H1 (cell line): ENCODE results near the gene SPRR3. TPM values are rescaled to one million over a fixed set of nuclear protein-coding genes. Genes with fewer than 3 reads are reported as not detected.
A peak's percentile ranks its signal among the peaks of the same experiment; 100 is the strongest.

Experiments used
- CTCF ChIA-PET: fragments of 300-600 bp; sonication (Branson Sonifier 250); formaldehyde crosslinking; loops from one replicate; lab custom pipeline; 2021; ENCODE audit not compliant: partially characterized antibody; lab: Charles Lee
- POLR2A ChIA-PET: fragments of 300-600 bp; sonication (Branson Sonifier 250); formaldehyde crosslinking; loops from one replicate; lab custom pipeline; 2021; ENCODE audit warnings: inconsistent platforms; ENCODE audit not compliant: partially characterized antibody; lab: Charles Lee
- DNase-seq, 2 experiments: peaks; one replicate each; pipeline versions ENCODE4 v3.0.0 to v3.0.0-alpha.2; 2010 to 2022; ENCODE audit warnings: low spot score in 2 of 2, low read depth in 1 of 2, mixed read lengths in 1 of 2
- FAIRE-seq: peaks from 2 replicates; lab custom pipeline; 2011; peaks lifted over from hg19 to GRCh38; lab: Jason Lieb, UNC
- H2AFZ ChIP-seq: 2 replicates; pipeline ENCODE4 v1.8.1; 2012; ENCODE audit warnings: low read length, inconsistent platforms
- H2AK5ac ChIP-seq: 2 replicates; pipeline ENCODE4 v1.6.1; 2013; ENCODE audit warnings: low read depth, low read length
- H2BK120ac ChIP-seq: replicated peaks from 2 replicates; pipeline ENCODE3; 2013; ENCODE audit warnings: low read depth, low read length, inconsistent platforms
- H2BK12ac ChIP-seq: 2 replicates; pipeline ENCODE4 v1.6.1; 2013; ENCODE audit warnings: low read depth, low read length
- H2BK15ac ChIP-seq: 2 replicates; pipeline ENCODE4 v1.6.1; 2013; ENCODE audit warnings: low read length
- H2BK20ac ChIP-seq: 2 replicates; pipeline ENCODE4 v1.6.1; 2013; ENCODE audit warnings: low read length
- H2BK5ac ChIP-seq: 2 replicates; pipeline ENCODE4 v1.6.1; 2013; ENCODE audit warnings: low read depth, low read length
- H3K14ac ChIP-seq: 2 replicates; pipeline ENCODE4 v1.6.1; 2013; ENCODE audit warnings: inconsistent platforms; ENCODE audit not compliant: insufficient read length
- H3K18ac ChIP-seq: 2 replicates; pipeline ENCODE4 v1.6.1; 2013; ENCODE audit warnings: low read length; ENCODE audit errors: extremely low read depth
- H3K23ac ChIP-seq: 2 replicates; pipeline ENCODE4 v1.6.1; 2013; ENCODE audit warnings: inconsistent platforms; ENCODE audit not compliant: insufficient read length
- H3K23me2 ChIP-seq: 2 replicates; pipeline ENCODE4 v1.6.1; 2013; ENCODE audit warnings: low read depth, low read length
- H3K27ac ChIP-seq: 2 replicates; pipeline ENCODE4 v1.6.1; 2011; ENCODE audit warnings: low read depth, low read length, inconsistent platforms
- H3K27me3 ChIP-seq, 4 experiments: replicated peaks in 1 of 4; 1 replicate in 1 of 4; 2 replicates in 3 of 4; pipeline versions ENCODE4 v1.6.1 to v1.8.1; 2011 to 2013; ENCODE audit warnings: low read length in 3 of 4, mild to moderate bottlenecking in 3 of 4, inconsistent platforms in 2 of 4, mixed read lengths in 2 of 4, moderate library complexity in 1 of 4; ENCODE audit not compliant: control insufficient read depth in 3 of 4, insufficient read depth in 3 of 4; ENCODE audit errors: extremely low read depth in 1 of 4
- H3K36me3 ChIP-seq, 4 experiments: 2 replicates each; pipeline versions ENCODE4 v1.6.1 to v1.8.1; 2011 to 2013; ENCODE audit warnings: mild to moderate bottlenecking in 4 of 4, low read length in 3 of 4, moderate library complexity in 2 of 4, control low read depth in 1 of 4, inconsistent platforms in 1 of 4; ENCODE audit not compliant: insufficient read depth in 4 of 4, control insufficient read depth in 2 of 4
- H3K4ac ChIP-seq: replicated peaks from 2 replicates; pipeline ENCODE3; 2013; ENCODE audit warnings: low read length, low read depth, mixed read lengths, inconsistent platforms; ENCODE audit not compliant: insufficient read length
- H3K4me1 ChIP-seq, 4 experiments: replicated peaks in 1 of 4; 1 replicate in 1 of 4; 2 replicates in 3 of 4; pipeline versions ENCODE4 v1.6.1 to v1.8.1; 2011 to 2013; ENCODE audit warnings: low read length in 3 of 4, inconsistent platforms in 2 of 4, mixed read lengths in 1 of 4; ENCODE audit not compliant: insufficient read depth in 4 of 4, control insufficient read depth in 3 of 4
- H3K4me2 ChIP-seq, 2 experiments: 2 replicates each; pipeline versions ENCODE4 v1.6.1 to v1.8.1; 2011 to 2013; ENCODE audit warnings: low read depth in 2 of 2, low read length in 2 of 2, control low read depth in 1 of 2, inconsistent platforms in 1 of 2, mild to moderate bottlenecking in 1 of 2; ENCODE audit not compliant: insufficient read depth in 1 of 2
- H3K4me3 ChIP-seq, 4 experiments: fragments of 200-600, 300-600 bp in 1 of 4; sonication (generic), shearing (Covaris generic), sonication (Bioruptor Twin) in 1 of 4; 2 replicates each; pipeline versions ENCODE4 v1.5.1 to v1.8.1; 2011 to 2016; ENCODE audit warnings: low read length in 4 of 4, low read depth in 3 of 4, control low read depth in 2 of 4, inconsistent platforms in 2 of 4, mild to moderate bottlenecking in 2 of 4, mixed read lengths in 1 of 4, moderate library complexity in 1 of 4; ENCODE audit not compliant: insufficient read depth in 2 of 4; ENCODE audit errors: extremely low read depth in 1 of 4
- H3K56ac ChIP-seq: replicated peaks from 2 replicates; pipeline ENCODE3; 2013; ENCODE audit warnings: low read depth, mild to moderate bottlenecking, mixed read lengths, low read length, inconsistent platforms; ENCODE audit not compliant: insufficient read length
- H3K79me1 ChIP-seq: 2 replicates; pipeline ENCODE4 v1.6.1; 2013; ENCODE audit warnings: low read depth, low read length, control low read depth
- H3K79me2 ChIP-seq, 2 experiments: 2 replicates each; pipeline versions ENCODE4 v1.6.1 to v1.8.1; 2012 to 2013; ENCODE audit warnings: low read length in 2 of 2, mild to moderate bottlenecking in 2 of 2, inconsistent platforms in 1 of 2; ENCODE audit not compliant: insufficient read depth in 2 of 2, control insufficient read depth in 1 of 2
- H3K9ac ChIP-seq, 4 experiments: replicated peaks in 1 of 4; 1 replicate in 1 of 4; 2 replicates in 3 of 4; pipeline versions ENCODE4 v1.6.1 to v1.8.1; 2011 to 2013; ENCODE audit warnings: low read depth in 3 of 4, low read length in 3 of 4, control low read depth in 2 of 4, mild to moderate bottlenecking in 2 of 4, moderate library complexity in 2 of 4, inconsistent platforms in 1 of 4; ENCODE audit errors: extremely low read depth in 1 of 4
- H3K9me3 ChIP-seq, 2 experiments: 2 replicates each; pipeline versions ENCODE4 v1.6.1 to v1.8.1; 2012 to 2013; ENCODE audit warnings: mild to moderate bottlenecking in 2 of 2, moderate library complexity in 2 of 2, control low read depth in 1 of 2, inconsistent platforms in 1 of 2, low read depth in 1 of 2, low read length in 1 of 2, mixed read lengths in 1 of 2; ENCODE audit not compliant: insufficient read depth in 2 of 2
- H4K20me1 ChIP-seq, 2 experiments: replicated peaks in 1 of 2; 2 replicates each; pipeline versions ENCODE3 to v1.8.1; 2011 to 2013; ENCODE audit warnings: inconsistent platforms in 2 of 2, low read length in 2 of 2, mild to moderate bottlenecking in 1 of 2; ENCODE audit not compliant: insufficient read depth in 2 of 2, control insufficient read depth in 1 of 2
- H4K5ac ChIP-seq: 2 replicates; pipeline ENCODE4 v1.6.1; 2013; ENCODE audit warnings: low read length, low read depth, mixed read lengths, inconsistent platforms; ENCODE audit not compliant: insufficient read length
- H4K8ac ChIP-seq: 2 replicates; pipeline ENCODE4 v1.8.0; 2013; ENCODE audit warnings: mild to moderate bottlenecking, moderate library complexity, low read length, inconsistent platforms; ENCODE audit not compliant: insufficient read depth; ENCODE audit errors: extremely low read depth
- H4K91ac ChIP-seq: replicated peaks from 2 replicates; pipeline ENCODE3; 2013; ENCODE audit warnings: low read length, mixed read lengths, inconsistent platforms; ENCODE audit not compliant: insufficient read length
- ATF2 ChIP-seq: IDR thresholded peaks from 2 replicates; pipeline ENCODE4 v1.6.1; 2012; ENCODE audit warnings: low read length, inconsistent platforms
- ATF3 ChIP-seq: IDR thresholded peaks from 2 replicates; pipeline ENCODE4 v1.6.1; 2011; ENCODE audit warnings: low read depth, mild to moderate bottlenecking, low read length; ENCODE audit not compliant: insufficient read depth
- CHD1 ChIP-seq: IDR thresholded peaks from 2 replicates; pipeline ENCODE4 v1.6.1; 2012; ENCODE audit warnings: low read depth, low read length, improper control_type of control experiment
- CHD2 ChIP-seq: IDR thresholded peaks from 2 replicates; pipeline ENCODE4 v1.6.1; 2012; ENCODE audit warnings: low read length, improper control_type of control experiment
- FOSL1 ChIP-seq: IDR thresholded peaks from 2 replicates; pipeline ENCODE4 v1.6.1; 2011; ENCODE audit warnings: mild to moderate bottlenecking, low read depth, low read length, moderate library complexity; ENCODE audit not compliant: insufficient read depth
- HDAC6 ChIP-seq: IDR thresholded peaks from one replicate; pipeline ENCODE4 v1.7.1; 2012; ENCODE audit warnings: low read depth, mild to moderate bottlenecking, inconsistent platforms, low read length, moderate library complexity
- MAX ChIP-seq: IDR thresholded peaks from 2 replicates; pipeline ENCODE4 v1.6.1; 2012; ENCODE audit warnings: inconsistent platforms
- PHF8 ChIP-seq: fragments of 200-600 bp; sonication (generic); conservative IDR thresholded peaks from 2 replicates; pipeline ENCODE4 v1.7.1; 2012; ENCODE audit warnings: low read depth, mild to moderate bottlenecking, inconsistent platforms, low read length, moderate library complexity
- POLR2A ChIP-seq, 2 experiments: IDR thresholded peaks; 1 replicate in 1 of 2; 2 replicates in 1 of 2; pipeline ENCODE4 v1.6.1; 2011; ENCODE audit warnings: low read depth in 2 of 2, low read length in 2 of 2, mild to moderate bottlenecking in 2 of 2; ENCODE audit errors: control extremely low read depth in 1 of 2
- RBBP5 ChIP-seq: IDR thresholded peaks from 2 replicates; pipeline ENCODE4 v1.7.1; 2012; ENCODE audit warnings: low read depth, mild to moderate bottlenecking, inconsistent platforms, low read length, moderate library complexity, borderline replicate concordance
- SIRT6 ChIP-seq: IDR thresholded peaks from one replicate; pipeline ENCODE4 v1.7.1; 2012; ENCODE audit warnings: low read length, inconsistent platforms
- SUZ12 ChIP-seq: fragments of 200-600 bp; sonication (generic); IDR thresholded peaks from 2 replicates; pipeline ENCODE4 v1.6.1; 2012; ENCODE audit warnings: mild to moderate bottlenecking, inconsistent platforms, low read length, moderate library complexity, mixed read lengths
- TAF7 ChIP-seq: optimal IDR thresholded peaks from 2 replicates; pipeline ENCODE3; 2011; ENCODE audit warnings: low read depth, mild to moderate bottlenecking, inconsistent platforms, low read length, moderate library complexity, borderline replicate concordance
- WGBS, 2 experiments: shearing (Covaris generic) in 1 of 2; methylation state at CpG; one replicate each; pipeline versions ENCODE4 v1.1.6 to v1.1.7; 2013 to 2015; ENCODE audit warnings: low lambda C conversion rate in 2 of 2, mixed read lengths in 2 of 2, inconsistent platforms in 1 of 2, low coverage in 1 of 2, missing lambda C conversion rate in 1 of 2; ENCODE audit not compliant: insufficient replicate concordance in 2 of 2, insufficient coverage in 1 of 2, insufficient read length in 1 of 2; ENCODE audit errors: extremely low coverage in 1 of 2, missing lambda C conversion rate in 1 of 2; 5-methylcytosine and 5-hydroxymethylcytosine counted together
- polyA plus RNA-seq, 7 experiments: library from polyadenylated mRNA; depleted of rRNA in 3 of 7; stranded (reverse) in 5 of 7; unstranded in 2 of 7; fragments of >200 nt in 5 of 7; fragments of 200-250 nt in 2 of 7; gene quantifications; 1 replicate in 5 of 7; 2 replicates in 1 of 7; 4 replicates in 1 of 7; pipeline versions ENCODE4 v1.2.1 to v1.2.3, GENCODE V29; 2011 to 2013; ENCODE audit warnings: missing spikeins in 2 of 7, mixed read lengths in 2 of 7
- total RNA-seq: library from RNA; stranded (reverse); fragmentation: NEBNext Ultra II Directional; extraction: Animal tissue kit (Norgen Biotek cat#: 25700); gene quantifications from 2 replicates; pipeline ENCODE4 v1.2.1, GENCODE V29; 2021

SPRR3 gene
- total and polyA plus RNA-seq, 2 of the 8 experiments (the other 6 are each of a cell fraction or from before 2014, with no cell fraction given): not detected

- H3K14ac ChIP-seq: no peak overlapping the region
- no peaks in the 10 kb centered on the region for H3K27me3 ChIP-seq
- no peak overlapping the region for H4K5ac ChIP-seq
- H3K4me3 ChIP-seq: no peak overlapping the region
- 0 out of 2 replicates have a peak overlapping the region, but pooled peaks have one; percentile 60 for H2BK12ac ChIP-seq
- no peak overlapping the region for H2BK15ac ChIP-seq
- no peak overlapping the region for H3K27ac ChIP-seq
- H3K36me3 ChIP-seq: no peaks in the 10 kb centered on the region
- FAIRE-seq (no peak), DNase-seq (no peak)
- no peak overlapping the region for H4K8ac ChIP-seq
- H2BK5ac ChIP-seq: no peak overlapping the region
- WGBS, 2 experiments: 96% methylated on average over 2 of the region's 2 CpGs; no CpG with 5 or more reads in 1 of the 2 experiments
- H3K23me2 ChIP-seq: no peaks in the 10 kb centered on the region; the same call in 1 of the 2 replicates
- H3K9ac ChIP-seq: no peak overlapping the region
- no peaks in the 10 kb centered on the region for H3K4me1 ChIP-seq
- H2BK120ac ChIP-seq: no peak overlapping the region
- peaks cover 0 to 2% of the 10 kb centered on the region in 2 experiments for H4K20me1 ChIP-seq
- H4K91ac ChIP-seq: no peak overlapping the region
- no peak overlapping the region for H3K56ac ChIP-seq
- no peaks in the 10 kb centered on the region for H3K79me1 ChIP-seq
- H2AFZ ChIP-seq: no peak overlapping the region
- no peak overlapping the region for H3K18ac ChIP-seq
- no peak overlapping the region for H2BK20ac ChIP-seq
- no peak overlapping the region for H3K4ac ChIP-seq
- no peaks in the 10 kb centered on the region for H3K79me2 ChIP-seq
- no peak overlapping the region for H3K4me2 ChIP-seq
- H3K9me3 ChIP-seq: no peaks in the 10 kb centered on the region
- no peak overlapping the region for H3K23ac ChIP-seq
- H2AK5ac ChIP-seq: no peak overlapping the region
- ChIA-PET POLR2A (no interaction called here), CTCF (no interaction called here)
- TF ChIP-seq SIRT6 (no peak), RBBP5 (no peak), POLR2A (IDR thresholded peaks at IDR 0.05; ENCODE audit: control extremely low read depth in 1 of 2, low read depth in 2 of 2, low read length in 2 of 2) (no peak), HDAC6 (no peak), ATF3 (no peak), FOSL1 (no peak), CHD1 (no peak), CHD2 (no peak), ATF2 (no peak), PHF8 (no peak), SUZ12 (no peak), MAX (no peak), TAF7 (no peak)
Observed at GRCh38 chr1:152986578-152986977, 15.0 kb upstream of the SPRR3 start.
